Caco-2 (cell line): Measurements from ENCODE around the gene HCST. TPM values are rescaled to one million over a fixed set of nuclear protein-coding genes. Genes with fewer than 3 reads are reported as not detected.

Source experiments
- BruUV-seq: library from RNA; stranded (reverse); fragments of 400-500 nt; replicated peaks from 2 replicates; lab custom pipeline; 2021; lab: Mats Ljungman, UMichigan
- CTCF ChIA-PET: fragments of 300-600 bp; sonication (Branson Sonifier 250); formaldehyde crosslinking; loops from one replicate; lab custom pipeline; 2022; ENCODE audit warnings: antibody characterized with exemption; lab: Charles Lee
- POLR2A ChIA-PET: fragments of 300-600 bp; sonication (Branson Sonifier 250); formaldehyde crosslinking; loops from one replicate; lab custom pipeline; 2022; ENCODE audit warnings: antibody characterized with exemption; lab: Charles Lee
- DNase-seq, 2 experiments: peaks; one replicate each; pipeline versions ENCODE4 v3.0.0 to v3.0.0-alpha.2; 2020 to 2022
- H3K27me3 ChIP-seq: replicated peaks from 2 replicates; pipeline ENCODE4 v1.6.0; 2011; ENCODE audit warnings: low read length; ENCODE audit not compliant: control insufficient read depth, insufficient read depth
- H3K36me3 ChIP-seq: 2 replicates; pipeline ENCODE4 v1.5.1; 2011; ENCODE audit warnings: low read length; ENCODE audit not compliant: control insufficient read depth, insufficient read depth
- H3K4me1 ChIP-seq: fragments of 250-450 bp; sonication (Bioruptor Pico); 2 replicates; pipeline ENCODE4 v1.5.1; 2020; ENCODE audit warnings: mild to moderate bottlenecking
- H3K4me3 ChIP-seq: 2 replicates; pipeline ENCODE4 v1.5.1; 2011; ENCODE audit warnings: low read depth, mild to moderate bottlenecking, control low read depth, low read length
- H3K9me3 ChIP-seq: fragments of 250-450 bp; sonication (Bioruptor Pico); 2 replicates; pipeline ENCODE4 v1.5.1; 2020; ENCODE audit warnings: mild to moderate bottlenecking, moderate library complexity
- H3K27ac Mint-ChIP-seq: one replicate; pipeline ENCODE4 v1.8.0; 2022; ENCODE audit warnings: mixed read lengths; ENCODE audit not compliant: unreplicated experiment
- H3K27me3 Mint-ChIP-seq: one replicate; pipeline ENCODE4 v1.8.0; 2022; ENCODE audit warnings: mixed read lengths; ENCODE audit not compliant: insufficient read depth, unreplicated experiment
- H3K36me3 Mint-ChIP-seq: one replicate; pipeline ENCODE4 v1.8.0; 2022; ENCODE audit warnings: mild to moderate bottlenecking, mixed read lengths; ENCODE audit not compliant: insufficient read depth, unreplicated experiment
- H3K4me1 Mint-ChIP-seq: one replicate; pipeline ENCODE4 v1.8.0; 2022; ENCODE audit warnings: low read depth, mixed read lengths; ENCODE audit not compliant: unreplicated experiment
- H3K4me3 Mint-ChIP-seq: one replicate; pipeline ENCODE4 v1.8.0; 2022; ENCODE audit warnings: mild to moderate bottlenecking, moderate library complexity, mixed read lengths; ENCODE audit not compliant: unreplicated experiment
- H3K9me3 Mint-ChIP-seq: one replicate; pipeline ENCODE4 v1.8.0; 2022; ENCODE audit warnings: mixed read lengths; ENCODE audit not compliant: unreplicated experiment
- CTCF ChIP-seq, 2 experiments: fragments of 200-600 bp in 1 of 2; IDR thresholded peaks; 1 replicate in 1 of 2; 2 replicates in 1 of 2; pipeline versions ENCODE4 v1.5.1 to v1.8.0; 2011 to 2022; ENCODE audit warnings: antibody characterized with exemption in 1 of 2, control low read depth in 1 of 2, inconsistent platforms in 1 of 2, low read depth in 1 of 2, low read length in 1 of 2, mild to moderate bottlenecking in 1 of 2, moderate library complexity in 1 of 2; ENCODE audit not compliant: insufficient read depth in 1 of 2, severe bottlenecking in 1 of 2, unreplicated experiment in 1 of 2
- intact Hi-C: fragments of 100-400 bp; cut with micrococcal nuclease; formaldehyde crosslinking; loops from one replicate; pipeline ENCODE4 v1.10.0; 2022; ENCODE audit not compliant: unreplicated experiment
- total RNA-seq: library from RNA; stranded (reverse); gene quantifications from 2 replicates; pipeline ENCODE4 v1.2.3, GENCODE V29; 2022

The HCST gene
- total RNA-seq, 1 experiment from 2014 or later = not detected

DNA sequence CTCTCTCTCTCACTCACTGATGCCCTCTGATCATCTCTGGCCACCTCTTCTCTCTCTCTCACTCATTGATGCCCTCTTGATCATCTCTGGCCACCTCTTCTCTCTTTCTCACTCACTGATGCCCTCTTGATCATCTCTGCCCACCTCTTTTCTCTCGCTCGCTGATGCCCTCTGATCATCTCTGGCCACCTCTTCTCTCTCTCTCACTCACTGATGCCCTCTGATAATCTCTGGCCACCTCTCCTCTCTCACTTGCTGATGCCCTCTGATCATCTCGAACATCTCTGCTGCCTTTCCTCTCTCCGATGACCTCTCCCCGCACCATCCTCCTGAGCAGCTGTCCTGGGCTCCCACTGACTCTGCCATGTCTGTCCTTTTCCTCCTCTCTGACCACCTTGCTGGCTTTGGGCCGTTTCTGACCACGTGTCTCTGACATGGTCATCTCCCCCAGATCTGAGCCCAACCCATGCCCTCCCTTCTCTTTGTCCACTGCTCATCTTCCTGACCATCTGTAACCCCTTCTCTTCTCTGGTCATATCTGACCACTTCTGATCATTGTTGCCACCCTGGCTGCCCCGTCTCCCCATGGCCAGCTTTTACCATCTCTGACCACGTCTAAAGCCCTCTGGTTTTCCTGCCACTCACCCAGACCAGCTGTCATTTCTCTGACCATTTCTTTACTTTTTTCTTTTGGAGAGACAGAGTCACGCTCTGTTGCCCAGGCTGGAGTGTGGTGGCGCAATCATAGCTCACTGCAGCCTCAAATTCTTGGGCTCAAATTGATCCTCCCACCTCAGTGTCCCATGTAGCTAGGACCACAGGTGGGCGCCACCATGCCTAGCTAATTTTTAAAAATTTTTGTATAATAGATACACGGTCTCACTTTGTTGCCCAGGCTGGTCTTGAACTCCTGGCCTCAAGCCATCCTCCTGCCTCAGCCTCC, 36.2 kb downstream of the HCST start:
- Mint-ChIP-seq H3K9me3 (no peaks in the 10 kb centered on the region), H3K36me3 (no peaks in the 10 kb centered on the region), H3K27me3 (no peaks in the 10 kb centered on the region), H3K27ac (no peak overlapping the region), H3K4me3 (peak overlapping the region; percentile 68), H3K4me1 (peaks cover 29% of the 10 kb centered on the region)
- peaks cover 18% of the 10 kb centered on the region for H3K4me1 ChIP-seq
- no peak for DNase-seq
- H3K4me3 ChIP-seq = no peak overlapping the region
- H3K27me3 ChIP-seq = no peaks in the 10 kb centered on the region
- TF ChIP-seq CTCF (IDR thresholded peaks at IDR 0.05; ENCODE audit: insufficient read depth in 1 of 2, low read depth in 1 of 2, low read length in 1 of 2, severe bottlenecking in 1 of 2, unreplicated experiment in 1 of 2) = no peak
- BruUV-seq = no TSS peak
- POLR2A ChIA-PET = no interaction called here
- H3K9me3 ChIP-seq = no peaks in the 10 kb centered on the region
- CTCF ChIA-PET = interaction anchor here (0.6 kb wide), 1 partner anchor 75 kb away, joined by 3 read pairs; the partner anchor contains the start of gene ALKBH6
- H3K36me3 ChIP-seq = no peaks in the 10 kb centered on the region
- intact Hi-C loops = no loop called here

DNA sequence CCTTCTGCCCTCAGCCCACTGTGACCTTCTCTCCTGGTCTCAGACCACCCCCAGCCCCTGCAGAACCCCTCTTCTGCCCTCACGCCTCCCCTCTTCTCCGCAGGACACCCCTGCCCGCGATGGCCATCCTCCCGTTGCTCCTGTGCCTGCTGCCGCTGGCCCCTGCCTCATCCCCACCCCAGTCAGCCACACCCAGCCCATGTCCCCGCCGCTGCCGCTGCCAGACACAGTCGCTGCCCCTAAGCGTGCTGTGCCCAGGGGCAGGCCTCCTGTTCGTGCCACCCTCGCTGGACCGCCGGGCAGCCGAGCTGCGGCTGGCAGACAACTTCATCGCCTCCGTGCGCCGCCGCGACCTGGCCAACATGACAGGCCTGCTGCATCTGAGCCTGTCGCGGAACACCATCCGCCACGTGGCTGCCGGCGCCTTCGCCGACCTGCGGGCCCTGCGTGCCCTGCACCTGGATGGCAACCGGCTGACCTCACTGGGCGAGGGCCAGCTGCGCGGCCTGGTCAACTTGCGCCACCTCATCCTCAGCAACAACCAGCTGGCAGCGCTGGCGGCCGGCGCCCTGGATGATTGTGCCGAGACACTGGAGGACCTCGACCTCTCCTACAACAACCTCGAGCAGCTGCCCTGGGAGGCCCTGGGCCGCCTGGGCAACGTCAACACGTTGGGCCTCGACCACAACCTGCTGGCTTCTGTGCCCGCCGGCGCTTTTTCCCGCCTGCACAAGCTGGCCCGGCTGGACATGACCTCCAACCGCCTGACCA, 37.2 kb downstream of the HCST start:
- H3K9me3 ChIP-seq = no peaks in the 10 kb centered on the region
- no TSS peak for BruUV-seq

More for the DNA sequence above, 37.2 kb downstream of the HCST start:
- Mint-ChIP-seq H3K27ac (no peak overlapping the region), H3K4me3 (no peak overlapping the region), H3K27me3 (no peaks in the 10 kb centered on the region), H3K4me1 (peaks cover 29% of the 10 kb centered on the region), H3K36me3 (peaks cover 4% of the 10 kb centered on the region), H3K9me3 (no peaks in the 10 kb centered on the region)
- intact Hi-C loops = no loop called here
- no peaks in the 10 kb centered on the region for H3K27me3 ChIP-seq
- DNase-seq = no peak
- H3K36me3 ChIP-seq = no peaks in the 10 kb centered on the region
- ChIA-PET CTCF (interaction anchor here (0.6 kb wide), 1 partner anchor 75 kb away, joined by 3 read pairs; the partner anchor contains the start of gene ALKBH6), POLR2A (no interaction called here)
- peaks cover 18% of the 10 kb centered on the region for H3K4me1 ChIP-seq
- no peak for TF ChIP-seq CTCF (IDR thresholded peaks at IDR 0.05; ENCODE audit: insufficient read depth in 1 of 2, low read depth in 1 of 2, low read length in 1 of 2, severe bottlenecking in 1 of 2, unreplicated experiment in 1 of 2)
- no peak overlapping the region for H3K4me3 ChIP-seq
